KMS-11 (cell line): ENCODE data around the gene SPAG17.

Experiments used
- H2AFZ ChIP-seq: fragments of 200-600 bp; sonication (generic); 2 replicates; pipeline ENCODE4 v1.6.1; 2016; ENCODE audit warnings: antibody characterized with exemption, mixed run types, low read depth
- H3K27ac ChIP-seq: fragments of 200-600 bp; sonication (generic); 2 replicates; pipeline ENCODE4 v1.6.1; 2016; ENCODE audit warnings: mild to moderate bottlenecking, mixed run types
- H3K27me3 ChIP-seq: fragments of 200-600 bp; sonication (generic); 2 replicates; pipeline ENCODE4 v1.6.1; 2017; ENCODE audit warnings: mild to moderate bottlenecking, low read depth, mixed run types, moderate library complexity; ENCODE audit not compliant: insufficient read depth
- H3K36me3 ChIP-seq: fragments of 200-600 bp; sonication (generic); 2 replicates; pipeline ENCODE4 v1.6.1; 2017; ENCODE audit warnings: mild to moderate bottlenecking, mixed run types; ENCODE audit not compliant: insufficient read depth
- H3K4me1 ChIP-seq: fragments of 200-600 bp; sonication (generic); 2 replicates; pipeline ENCODE4 v1.6.1; 2016; ENCODE audit warnings: mild to moderate bottlenecking, low read depth, mixed run types; ENCODE audit not compliant: poor library complexity, severe bottlenecking
- H3K4me2 ChIP-seq: fragments of 200-600 bp; sonication (generic); 2 replicates; pipeline ENCODE4 v1.7.0; 2016; ENCODE audit warnings: mild to moderate bottlenecking, mixed run types
- H3K4me3 ChIP-seq: fragments of 200-600 bp; sonication (generic); IDR thresholded peaks from 2 replicates; pipeline ENCODE4 v1.6.1; 2017; ENCODE audit warnings: low read depth, low read length, mixed read lengths; ENCODE audit not compliant: insufficient read depth
- H3K79me2 ChIP-seq: fragments of 200-600 bp; sonication (generic); 2 replicates; pipeline ENCODE4 v1.6.1; 2016; ENCODE audit warnings: low read depth, mixed run types; ENCODE audit not compliant: insufficient read depth
- H3K9ac ChIP-seq: fragments of 200-600 bp; sonication (generic); 2 replicates; pipeline ENCODE4 v1.6.1; 2016; ENCODE audit warnings: mild to moderate bottlenecking, mixed run types
- H4K20me1 ChIP-seq: fragments of 200-600 bp; sonication (generic); 2 replicates; pipeline ENCODE4 v1.6.1; 2016; ENCODE audit warnings: mild to moderate bottlenecking, mixed run types; ENCODE audit not compliant: insufficient read depth
- TF ChIP-seq, protein P1 (sequence below): fragments of 200-600 bp; sonication (generic); conservative IDR thresholded peaks from 2 replicates; pipeline ENCODE4 v1.6.1; 2017; ENCODE audit warnings: low read depth, mild to moderate bottlenecking, antibody characterized with exemption, low read length, moderate library complexity, mixed read lengths

The SPAG17 gene

GRCh38 chr1:118081387-118081786 is 103.6 kb downstream of the SPAG17 start:
- TF ChIP-seq, protein P1, sequence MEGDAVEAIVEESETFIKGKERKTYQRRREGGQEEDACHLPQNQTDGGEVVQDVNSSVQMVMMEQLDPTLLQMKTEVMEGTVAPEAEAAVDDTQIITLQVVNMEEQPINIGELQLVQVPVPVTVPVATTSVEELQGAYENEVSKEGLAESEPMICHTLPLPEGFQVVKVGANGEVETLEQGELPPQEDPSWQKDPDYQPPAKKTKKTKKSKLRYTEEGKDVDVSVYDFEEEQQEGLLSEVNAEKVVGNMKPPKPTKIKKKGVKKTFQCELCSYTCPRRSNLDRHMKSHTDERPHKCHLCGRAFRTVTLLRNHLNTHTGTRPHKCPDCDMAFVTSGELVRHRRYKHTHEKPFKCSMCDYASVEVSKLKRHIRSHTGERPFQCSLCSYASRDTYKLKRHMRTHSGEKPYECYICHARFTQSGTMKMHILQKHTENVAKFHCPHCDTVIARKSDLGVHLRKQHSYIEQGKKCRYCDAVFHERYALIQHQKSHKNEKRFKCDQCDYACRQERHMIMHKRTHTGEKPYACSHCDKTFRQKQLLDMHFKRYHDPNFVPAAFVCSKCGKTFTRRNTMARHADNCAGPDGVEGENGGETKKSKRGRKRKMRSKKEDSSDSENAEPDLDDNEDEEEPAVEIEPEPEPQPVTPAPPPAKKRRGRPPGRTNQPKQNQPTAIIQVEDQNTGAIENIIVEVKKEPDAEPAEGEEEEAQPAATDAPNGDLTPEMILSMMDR, result no peak
- Histone ChIP-seq H3K27ac (no peak overlapping the region), H3K4me1 (peaks cover 13% of the 10 kb centered on the region), H3K79me2 (no peaks in the 10 kb centered on the region), H3K4me2 (peak overlapping the region; percentile 36), H2AFZ (no peak overlapping the region), H3K4me3 (no peak overlapping the region), H4K20me1 (no peaks in the 10 kb centered on the region), H3K27me3 (no peaks in the 10 kb centered on the region), H3K36me3 (no peaks in the 10 kb centered on the region), H3K9ac (no peak overlapping the region)

DNA sequence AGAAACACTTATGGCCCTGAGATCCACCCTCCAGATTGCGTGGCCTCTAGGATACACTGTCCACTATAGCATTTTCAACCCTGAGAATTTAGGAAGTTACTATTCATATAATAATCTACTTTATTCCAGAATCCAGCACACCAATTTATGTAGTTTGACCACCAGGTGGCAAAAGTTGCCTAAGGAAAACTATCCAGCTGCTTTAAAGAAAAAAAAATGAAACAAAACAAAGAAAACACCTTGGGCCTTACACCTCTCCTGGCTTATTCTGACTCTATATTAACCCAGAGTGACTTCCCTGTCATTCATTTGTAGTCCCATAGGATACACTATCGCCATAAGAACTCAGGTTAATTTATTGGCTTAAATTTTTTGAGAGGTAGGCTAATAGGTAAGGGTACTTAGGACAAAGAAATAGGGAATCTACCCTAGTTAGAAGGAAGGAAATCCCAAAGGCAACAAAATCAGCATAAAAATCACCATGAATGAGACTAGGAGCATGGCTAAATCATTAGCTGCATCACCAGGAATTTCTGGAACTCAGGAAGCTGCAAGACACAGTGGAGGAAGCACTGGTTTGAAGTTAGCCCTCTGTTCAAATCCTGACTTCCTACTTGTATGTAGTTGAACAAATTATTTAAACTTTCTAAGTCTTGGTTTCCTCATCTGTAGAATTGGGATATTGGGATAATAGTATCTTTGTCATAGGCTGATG is 107.5 kb downstream of the SPAG17 start:
- no peaks in the 10 kb centered on the region for H3K36me3 ChIP-seq
- H3K4me3 ChIP-seq, result no peak overlapping the region
- no peaks in the 10 kb centered on the region for H3K27me3 ChIP-seq
- H3K9ac ChIP-seq, result no peak overlapping the region
- TF ChIP-seq, protein P1, result peak; percentile 47
- no peak overlapping the region for H3K27ac ChIP-seq
- no peaks in the 10 kb centered on the region for H4K20me1 ChIP-seq
- no peak overlapping the region for H2AFZ ChIP-seq
- no peaks in the 10 kb centered on the region for H3K79me2 ChIP-seq
- peaks cover 13% of the 10 kb centered on the region for H3K4me1 ChIP-seq
- no peak overlapping the region for H3K4me2 ChIP-seq

DNA sequence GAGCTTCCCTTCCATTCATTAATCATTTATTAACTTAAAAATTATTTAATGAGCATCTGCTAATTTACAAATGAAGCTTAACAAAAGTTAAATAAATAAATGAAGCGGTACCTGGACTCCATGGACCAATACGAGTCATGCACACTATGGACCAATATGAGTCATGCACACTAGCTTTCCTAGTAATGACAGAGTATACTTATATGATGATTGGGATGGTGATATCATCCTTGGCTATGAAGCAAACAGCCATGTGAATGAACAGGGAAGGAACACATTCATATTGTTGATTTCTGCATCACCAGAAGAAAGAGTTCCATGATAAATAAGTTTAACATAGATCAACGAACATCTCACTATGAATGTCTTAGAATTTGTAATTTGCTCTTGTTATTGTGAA is 109.9 kb downstream of the SPAG17 start:
- Histone ChIP-seq H3K79me2 (no peaks in the 10 kb centered on the region), H3K4me3 (no peak overlapping the region), H3K27ac (no peak overlapping the region), H3K9ac (no peak overlapping the region), H3K4me2 (no peak overlapping the region), H2AFZ (no peak overlapping the region), H3K27me3 (no peaks in the 10 kb centered on the region), H3K36me3 (no peaks in the 10 kb centered on the region), H3K4me1 (no peaks in the 10 kb centered on the region), H4K20me1 (no peaks in the 10 kb centered on the region)
- TF ChIP-seq, protein P1, result no peak

- H3K79me2 ChIP-seq, result no peaks in the 10 kb centered on the region
- TF ChIP-seq, protein P1, result no peak
- H3K9ac ChIP-seq, result no peak overlapping the region
- no peaks in the 10 kb centered on the region for H3K4me1 ChIP-seq
- H3K4me3 ChIP-seq, result no peak overlapping the region
- H3K27ac ChIP-seq, result no peak overlapping the region
- H3K27me3 ChIP-seq, result no peaks in the 10 kb centered on the region
- no peak overlapping the region for H2AFZ ChIP-seq
- H3K36me3 ChIP-seq, result no peaks in the 10 kb centered on the region
- no peak overlapping the region for H3K4me2 ChIP-seq
- no peaks in the 10 kb centered on the region for H4K20me1 ChIP-seq
These were observed 111.2 kb downstream of the SPAG17 start for GRCh38 chr1:118073648-118074435.
